Limb (tissue), 2 donors: ENCODE results near the gene TTC22.

Source experiments
- DNase-seq, 2 donors: peaks; one replicate each; pipeline ENCODE4 v3.0.0-alpha.2; 2016; ENCODE audit errors: extremely low spot score in 2 of 2

Gene TTC22

DNA sequence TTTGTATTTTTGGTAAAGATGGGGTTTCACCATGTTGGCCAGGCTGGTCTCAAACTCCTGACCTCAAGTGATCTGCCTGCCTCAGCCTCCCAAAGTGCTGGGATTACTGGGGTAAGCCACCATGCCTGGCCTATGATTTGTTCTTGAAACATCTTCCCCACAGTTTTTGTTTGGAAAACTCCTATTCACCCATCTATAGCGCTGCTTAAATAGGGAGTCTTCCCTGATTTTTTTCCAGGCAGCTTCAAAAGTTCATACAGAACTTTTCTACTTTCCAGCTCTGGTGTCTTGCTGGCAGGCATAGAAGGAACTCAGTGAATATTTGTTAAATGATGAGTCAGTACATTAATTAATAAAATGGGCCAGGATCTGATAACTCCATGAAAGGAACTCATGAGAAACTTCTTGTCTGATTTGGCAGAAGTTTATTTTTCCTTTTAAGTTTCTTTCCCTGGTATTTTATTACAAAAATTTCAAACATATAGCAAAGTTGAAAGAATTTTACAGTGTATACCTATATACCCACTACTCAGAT lies 33.0 kb upstream of the TTC22 start:
- DNase-seq: no peak

DNA sequence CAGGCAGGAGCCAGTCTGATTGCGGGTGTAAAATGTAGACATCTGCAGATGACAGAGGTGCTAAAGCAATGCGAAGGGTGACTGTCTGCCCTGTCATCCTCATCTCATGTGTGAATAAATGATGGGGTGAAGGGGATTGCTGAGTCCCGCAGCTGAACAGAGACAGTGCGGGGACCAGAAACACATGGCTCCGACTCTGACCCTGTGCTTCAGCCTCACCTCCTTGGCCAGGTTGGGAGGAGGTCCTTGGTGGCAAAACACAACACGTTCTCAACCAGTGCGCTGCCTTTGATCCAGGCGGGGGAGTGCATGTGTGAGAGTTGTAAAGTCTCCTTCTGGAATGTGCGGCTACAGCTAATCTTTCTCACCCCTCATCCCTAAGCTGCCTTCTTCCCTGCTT lies 32.0 kb upstream of the TTC22 start:
- DNase-seq: no peak

DNA sequence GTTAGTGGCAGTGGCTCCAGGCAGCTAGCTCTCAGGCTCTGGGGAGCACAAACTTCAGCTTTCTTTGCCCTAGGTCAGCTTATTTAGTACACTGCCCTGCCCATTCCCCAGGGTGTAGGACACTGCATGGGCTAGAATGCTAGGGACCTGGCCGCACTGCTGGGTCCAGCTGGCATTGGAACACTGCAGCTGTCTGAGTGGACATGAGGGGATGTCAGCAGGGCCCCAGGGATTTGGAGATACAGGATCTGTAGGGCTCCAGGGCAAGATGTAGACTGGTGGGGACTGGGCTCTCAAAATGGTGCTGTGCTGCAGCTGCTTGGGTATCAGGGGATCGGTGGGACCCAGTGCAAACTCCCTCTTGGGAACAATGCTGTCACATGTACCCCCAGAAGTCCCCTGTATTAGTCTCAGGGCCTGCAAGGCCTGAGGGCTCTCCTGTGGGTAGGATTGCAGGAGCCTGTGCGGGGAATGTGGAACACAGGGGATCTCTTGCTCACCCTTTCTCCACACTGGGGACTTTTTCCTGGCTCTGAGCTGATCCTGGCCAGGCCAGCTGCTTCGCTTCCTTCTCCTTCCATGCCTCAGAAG lies 25.2 kb upstream of the TTC22 start:
- no peak for DNase-seq

DNA sequence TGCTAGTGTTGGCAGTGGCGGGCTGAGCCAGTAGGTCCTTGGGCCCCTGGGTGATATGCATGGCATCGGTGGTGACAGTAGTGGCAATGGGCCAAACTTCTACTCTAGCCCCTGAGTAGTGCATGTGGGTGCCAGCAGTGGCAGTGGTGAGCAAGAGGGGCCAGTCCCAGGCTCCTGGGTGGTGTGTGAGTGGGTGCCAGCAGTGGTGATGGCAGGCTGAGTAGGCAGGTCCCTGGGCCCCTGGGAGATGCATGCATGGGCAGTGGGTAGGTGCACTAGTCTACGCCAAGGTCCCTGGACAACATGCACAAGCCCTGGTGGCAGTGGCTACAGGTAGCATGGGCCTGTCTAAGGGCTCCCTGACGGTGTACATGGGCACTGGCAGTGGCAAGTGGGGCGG lies 24.6 kb upstream of the TTC22 start:
- DNase-seq: no peak

DNA sequence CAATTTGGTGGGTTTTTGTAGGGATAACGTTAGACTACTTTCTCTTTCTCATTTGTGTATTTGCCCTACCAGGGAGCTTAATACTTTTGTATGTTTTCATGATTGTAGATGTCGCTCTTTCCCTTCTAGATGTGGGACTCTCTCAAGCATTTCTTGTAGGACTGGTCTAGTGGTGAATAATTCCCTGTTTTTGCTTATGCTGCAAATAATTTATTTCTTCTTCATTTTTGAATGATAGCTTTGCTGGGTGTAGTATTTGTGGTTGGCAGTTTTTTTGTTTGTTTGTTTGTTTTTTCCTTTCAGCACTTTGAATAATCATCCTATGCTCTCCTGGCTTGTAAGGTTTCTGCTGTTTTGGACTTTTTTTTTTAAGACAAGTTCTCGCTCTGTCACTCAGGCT lies 22.5 kb upstream of the TTC22 start:
- no peak for DNase-seq

DNA sequence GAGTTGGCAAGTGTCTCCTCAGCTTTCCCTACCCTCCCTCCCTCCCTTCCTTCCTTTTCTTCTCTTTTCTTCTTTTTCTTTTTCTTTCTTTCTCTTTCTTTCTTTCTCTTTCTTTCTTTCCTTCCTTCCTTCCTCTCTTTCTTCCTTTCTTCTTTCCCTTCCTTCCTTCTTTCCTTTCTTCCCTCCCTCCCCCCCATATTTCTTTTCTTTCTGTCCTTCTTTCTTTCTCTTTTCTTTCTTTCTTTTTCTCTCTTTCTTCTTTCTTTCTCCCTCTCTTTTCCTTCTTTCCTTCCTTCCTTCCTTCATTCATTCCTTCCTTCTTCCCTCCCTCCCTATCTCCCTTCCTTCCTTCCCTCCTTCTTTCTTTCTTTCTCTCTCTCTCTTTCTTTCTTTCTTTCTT lies 18.6 kb upstream of the TTC22 start:
- no peak for DNase-seq

DNA sequence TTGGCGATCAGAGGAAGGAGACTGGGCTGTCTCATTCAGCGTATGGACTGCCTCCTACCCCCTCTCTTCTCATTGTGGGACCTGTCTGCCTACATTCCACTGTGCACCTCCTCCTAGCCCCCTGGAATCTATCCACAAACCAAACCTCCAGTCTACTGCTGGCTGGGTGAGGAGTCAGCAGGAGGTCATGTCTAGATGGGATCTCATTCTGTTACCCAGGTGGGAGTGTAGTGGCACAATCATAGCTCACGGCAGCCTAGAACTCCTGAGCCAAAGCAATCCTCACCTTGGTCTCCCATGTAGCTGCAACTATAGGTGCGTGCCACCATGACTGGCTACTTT lies 18.0 kb upstream of the TTC22 start:
- no peak for DNase-seq

DNA sequence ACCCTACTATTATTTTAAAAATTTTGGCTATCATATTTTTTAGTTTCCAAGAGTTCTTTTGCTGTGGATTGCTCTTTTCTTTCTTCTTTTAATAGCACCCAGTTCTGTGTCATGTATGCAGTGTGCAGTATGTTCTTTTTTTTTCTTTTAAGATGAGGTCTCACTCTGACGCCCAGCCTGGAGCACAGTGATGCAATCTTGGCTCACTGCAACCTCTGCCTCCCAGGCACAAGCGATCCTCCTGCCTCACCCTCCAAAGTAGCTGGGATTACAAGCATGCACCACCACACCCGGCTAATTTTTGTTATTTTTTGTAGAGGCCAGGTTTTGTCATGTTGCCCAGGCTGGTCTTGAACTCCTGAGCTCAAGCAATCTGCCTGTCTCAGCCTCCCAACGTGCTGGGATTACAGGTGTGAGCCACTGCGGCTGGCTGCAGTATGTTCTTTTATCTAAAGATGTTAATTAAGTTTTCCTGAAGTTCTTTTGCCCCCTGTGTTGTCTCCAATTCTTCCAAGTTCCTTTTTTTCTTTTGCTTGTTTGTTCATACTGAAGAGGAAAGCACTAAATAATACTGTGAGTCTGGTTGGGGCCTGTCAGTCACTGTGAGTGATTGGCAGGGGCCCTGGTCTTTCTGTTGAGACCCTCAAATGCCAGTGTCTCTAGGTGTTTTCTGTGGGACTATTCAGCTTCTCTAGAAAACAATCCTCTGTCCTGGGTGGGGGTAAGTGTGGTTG lies 17.5 kb upstream of the TTC22 start:
- DNase-seq: no peak

DNA sequence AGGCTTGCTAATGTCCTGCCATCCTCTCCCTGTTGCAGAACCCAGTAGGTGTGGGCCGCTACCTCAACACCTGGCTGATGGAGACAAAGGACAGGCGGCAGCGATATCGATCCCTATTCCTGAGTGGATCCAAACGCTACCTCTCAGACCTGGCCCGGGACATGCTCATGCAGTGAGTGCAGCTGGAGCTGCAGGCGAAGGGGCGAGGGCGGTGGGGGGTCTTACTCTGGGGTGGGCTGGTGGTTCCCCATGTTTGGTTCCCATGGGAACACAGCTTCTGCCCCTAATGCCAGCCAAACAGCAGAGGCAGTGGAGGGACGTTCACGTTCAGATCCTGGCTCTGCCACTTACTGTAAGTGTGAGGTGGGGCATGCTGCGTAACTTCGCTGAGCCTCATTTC lies 15.8 kb upstream of the TTC22 start:
- DNase-seq: no peak

DNA sequence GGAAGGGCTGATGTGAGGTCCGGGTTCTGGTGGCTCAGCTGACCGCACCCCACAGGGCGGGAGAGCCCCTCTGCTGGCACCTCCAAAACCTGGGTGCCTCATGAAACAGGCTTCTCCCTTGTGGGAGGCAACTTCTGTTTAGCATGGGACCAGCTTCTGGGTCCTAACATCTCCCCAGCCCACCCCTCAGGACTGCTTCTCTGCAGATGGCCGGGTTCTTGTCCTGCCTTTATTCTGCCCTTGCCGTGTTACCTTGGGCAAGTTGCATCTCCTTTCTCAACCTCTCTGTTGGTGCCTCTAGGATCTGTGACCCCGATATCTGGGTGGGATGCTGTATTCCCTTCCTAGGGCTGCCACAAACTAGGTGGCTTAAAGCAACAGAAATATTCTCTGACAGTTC lies 15.0 kb upstream of the TTC22 start:
- DNase-seq: no peak

DNA sequence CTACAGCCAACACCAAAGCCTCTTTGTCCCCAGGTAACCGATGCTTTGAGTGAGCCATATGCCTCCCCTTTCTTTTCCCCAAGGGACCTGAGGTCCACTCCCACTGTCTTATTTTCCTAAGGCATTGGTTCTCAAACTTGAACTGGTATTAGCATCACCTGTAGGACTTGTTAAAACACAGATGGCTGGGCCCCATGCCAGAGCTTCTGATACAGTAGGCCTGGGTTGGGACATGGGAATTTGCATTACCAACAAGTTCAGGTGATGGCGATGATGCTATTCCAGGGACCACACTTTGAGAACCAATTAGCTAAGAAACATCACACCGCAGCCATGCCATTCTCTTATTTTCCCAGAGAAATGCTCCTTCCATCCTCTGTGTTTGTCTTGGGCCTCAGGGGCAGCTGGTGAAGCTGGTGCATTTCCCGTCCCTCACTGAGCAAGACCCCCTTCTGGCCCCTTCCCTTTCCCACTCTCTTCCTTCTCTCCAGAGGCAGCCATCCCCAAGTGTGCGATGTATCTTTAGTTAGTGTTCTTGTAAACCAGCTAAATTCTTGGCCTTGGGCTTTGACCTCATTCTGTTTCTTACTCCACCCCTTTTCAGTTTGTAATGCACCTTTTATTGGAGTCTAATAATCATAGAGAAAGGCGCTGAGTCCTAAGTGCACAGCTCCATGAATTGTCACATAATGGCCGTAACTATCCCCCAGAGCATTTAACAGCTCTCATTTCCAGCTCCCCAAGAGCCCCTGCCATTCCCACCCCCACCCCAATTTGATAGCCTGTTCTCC lies 14.2 kb upstream of the TTC22 start:
- DNase-seq: no peak

DNA sequence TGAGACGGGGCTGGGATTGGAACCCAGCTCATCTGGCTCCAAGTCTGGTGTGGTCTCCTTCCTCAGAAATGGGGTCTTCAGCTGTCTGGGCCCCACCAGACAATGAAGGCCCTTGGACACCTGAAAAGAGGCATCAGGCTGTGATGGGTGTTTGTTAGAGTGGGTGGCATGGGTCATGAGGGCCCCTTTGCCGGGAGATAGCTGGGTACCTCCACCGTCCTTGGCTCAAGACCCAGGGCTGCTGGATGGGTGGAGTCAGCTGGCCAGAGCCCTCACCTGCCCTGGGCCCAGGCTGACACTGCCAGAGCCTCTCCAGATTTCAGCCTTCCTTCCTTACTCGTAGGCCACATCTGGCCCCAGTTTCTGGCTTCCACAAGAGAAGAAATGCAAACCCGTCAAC lies 13.4 kb upstream of the TTC22 start:
- DNase-seq: no peak

DNA sequence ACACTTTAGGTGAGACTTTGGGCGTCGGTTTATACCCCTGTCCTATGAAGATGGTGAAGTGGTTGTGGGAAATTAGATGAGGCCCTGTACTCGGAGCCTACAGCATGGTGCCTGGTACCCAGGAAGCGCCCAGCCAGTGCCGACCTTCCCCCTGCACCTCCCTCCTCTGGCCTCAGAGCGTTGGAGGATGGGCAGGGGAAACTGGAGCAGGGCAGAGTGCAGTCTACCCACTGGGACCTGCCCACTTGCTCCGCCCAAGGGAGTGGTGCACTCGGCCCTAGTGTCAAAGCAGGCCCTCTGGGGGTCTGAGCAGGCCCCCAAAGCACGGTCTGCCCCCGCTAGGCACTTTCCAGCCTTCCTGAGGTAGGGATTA lies 13.0 kb upstream of the TTC22 start:
- DNase-seq: no peak

DNA sequence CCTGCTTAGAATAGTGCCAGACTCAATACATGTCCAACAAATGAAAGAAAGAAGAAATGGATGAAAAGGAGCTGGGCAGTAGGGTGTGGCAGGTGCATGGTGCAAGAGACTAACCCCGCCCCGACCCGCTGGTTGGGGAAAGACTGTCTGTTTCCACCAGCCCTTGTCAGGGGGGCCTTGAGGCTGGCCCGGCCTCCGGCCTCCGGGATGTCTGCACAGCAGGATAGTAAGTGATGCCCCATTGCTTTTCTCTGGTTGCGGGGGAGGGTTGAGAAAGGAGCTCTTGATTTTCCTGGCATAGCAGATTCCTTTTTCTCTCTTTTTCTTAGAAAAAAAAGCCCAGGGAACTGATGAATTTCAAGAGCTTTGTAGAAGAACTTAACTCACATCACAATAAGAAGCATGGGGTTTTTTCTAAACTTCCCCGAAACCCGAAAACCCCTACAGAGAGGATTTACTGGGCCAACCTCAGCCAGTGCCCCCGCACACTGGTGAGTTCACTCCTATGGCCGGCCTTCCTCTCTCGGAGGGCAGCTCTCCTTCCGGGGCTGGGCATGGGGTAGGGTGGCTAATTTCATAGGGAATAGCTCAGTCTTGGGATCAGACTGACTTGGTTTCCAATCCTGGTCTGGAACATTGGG lies 12.5 kb upstream of the TTC22 start:
- no peak for DNase-seq

DNA sequence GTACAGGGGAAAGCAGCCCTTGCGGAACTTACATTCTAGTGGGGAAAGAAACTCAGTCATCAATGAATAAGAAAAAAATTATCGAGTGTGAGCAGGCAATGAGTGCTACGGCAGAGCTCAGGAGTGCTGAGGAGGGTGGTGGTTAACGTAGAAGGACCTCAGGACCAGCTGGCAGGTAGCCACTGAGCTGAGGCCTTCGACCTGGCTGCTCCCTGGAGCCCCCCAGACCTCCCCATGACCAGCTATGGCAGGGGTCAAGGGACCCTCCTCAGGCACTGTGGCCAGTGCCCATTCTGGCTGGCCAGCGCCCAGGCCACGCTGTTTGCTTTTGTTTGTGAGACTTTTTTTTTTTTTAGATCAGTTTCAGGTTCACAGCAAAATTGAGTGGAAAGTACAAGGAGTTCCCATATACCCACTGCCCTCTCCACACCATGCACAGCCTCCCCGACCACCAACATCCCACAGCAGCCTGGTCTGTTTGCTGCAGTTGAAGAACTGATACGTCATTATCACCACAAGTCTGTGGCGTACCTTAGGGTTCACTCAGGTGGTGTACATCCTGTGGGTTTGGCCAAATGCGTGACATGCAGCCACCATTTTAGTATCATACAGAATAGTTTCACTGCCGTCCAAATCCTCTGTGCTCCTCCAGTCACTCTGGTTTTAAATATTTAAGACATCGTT lies 11.8 kb upstream of the TTC22 start:
- no peak for DNase-seq

DNA sequence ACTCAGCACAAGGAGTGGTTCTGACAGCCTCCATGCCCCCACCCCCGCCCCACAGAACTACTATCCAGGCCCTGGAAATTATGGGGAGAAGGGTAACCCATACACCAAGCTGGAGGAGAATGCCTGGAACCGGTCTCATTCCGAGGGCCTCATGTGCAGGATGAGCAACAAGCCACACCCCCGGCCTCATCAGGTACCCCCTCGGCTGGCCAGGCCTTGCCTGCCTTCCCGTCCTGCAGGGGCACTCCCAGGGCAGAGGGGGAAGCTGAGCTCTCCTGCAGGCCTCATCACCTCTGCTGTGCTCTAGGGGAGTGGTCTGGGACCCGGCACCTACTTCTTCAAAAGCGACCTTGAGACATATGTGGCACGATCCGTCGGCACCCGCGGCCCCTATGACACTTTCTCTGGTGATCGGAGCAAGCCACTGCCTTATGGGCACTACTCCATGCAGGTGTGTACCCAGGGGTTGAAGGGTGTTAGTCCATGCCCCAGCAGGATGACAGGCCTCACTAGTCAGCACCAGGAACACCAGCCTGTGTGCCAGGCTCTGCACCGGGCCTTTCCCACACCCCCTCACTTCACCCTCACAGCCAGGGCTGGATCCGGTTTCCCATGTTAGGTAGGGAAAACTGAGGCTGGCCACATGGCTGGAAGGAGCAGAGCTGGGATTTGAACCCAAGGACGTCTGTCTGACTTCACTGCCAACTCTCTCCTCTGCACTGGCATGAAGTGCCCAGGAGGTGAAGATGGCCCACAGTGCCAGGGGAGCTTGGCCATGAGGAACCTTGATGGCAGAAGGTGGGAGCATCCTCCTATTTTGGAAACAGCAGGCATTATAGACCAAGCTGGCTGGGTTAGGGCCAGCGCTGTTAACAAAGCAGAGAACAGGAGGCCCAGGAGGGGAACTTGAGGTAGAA lies 10.9 kb upstream of the TTC22 start:
- peak in 1 of 2 donors; percentile 14 for DNase-seq

DNA sequence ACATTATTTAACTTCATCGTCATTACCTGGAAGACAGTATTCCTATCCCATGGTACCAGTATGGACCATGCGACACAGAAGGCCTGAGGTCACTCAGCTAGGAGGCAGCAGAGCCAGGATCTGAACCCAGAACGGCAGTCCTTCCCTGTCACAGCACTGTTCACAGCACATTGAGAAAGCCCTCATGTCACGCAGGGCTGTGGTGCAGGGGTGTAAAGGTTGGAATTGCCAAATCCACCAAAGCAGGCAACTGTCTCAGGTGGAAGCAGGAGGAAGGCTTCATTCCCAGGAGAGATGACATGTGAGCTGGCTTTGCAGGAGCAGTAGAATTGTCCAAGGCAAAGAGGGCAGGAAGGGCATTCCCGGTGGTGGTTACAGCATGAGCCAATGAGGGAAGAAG lies 9.9 kb upstream of the TTC22 start:
- DNase-seq: peak in 1 of 2 donors; percentile 19

DNA sequence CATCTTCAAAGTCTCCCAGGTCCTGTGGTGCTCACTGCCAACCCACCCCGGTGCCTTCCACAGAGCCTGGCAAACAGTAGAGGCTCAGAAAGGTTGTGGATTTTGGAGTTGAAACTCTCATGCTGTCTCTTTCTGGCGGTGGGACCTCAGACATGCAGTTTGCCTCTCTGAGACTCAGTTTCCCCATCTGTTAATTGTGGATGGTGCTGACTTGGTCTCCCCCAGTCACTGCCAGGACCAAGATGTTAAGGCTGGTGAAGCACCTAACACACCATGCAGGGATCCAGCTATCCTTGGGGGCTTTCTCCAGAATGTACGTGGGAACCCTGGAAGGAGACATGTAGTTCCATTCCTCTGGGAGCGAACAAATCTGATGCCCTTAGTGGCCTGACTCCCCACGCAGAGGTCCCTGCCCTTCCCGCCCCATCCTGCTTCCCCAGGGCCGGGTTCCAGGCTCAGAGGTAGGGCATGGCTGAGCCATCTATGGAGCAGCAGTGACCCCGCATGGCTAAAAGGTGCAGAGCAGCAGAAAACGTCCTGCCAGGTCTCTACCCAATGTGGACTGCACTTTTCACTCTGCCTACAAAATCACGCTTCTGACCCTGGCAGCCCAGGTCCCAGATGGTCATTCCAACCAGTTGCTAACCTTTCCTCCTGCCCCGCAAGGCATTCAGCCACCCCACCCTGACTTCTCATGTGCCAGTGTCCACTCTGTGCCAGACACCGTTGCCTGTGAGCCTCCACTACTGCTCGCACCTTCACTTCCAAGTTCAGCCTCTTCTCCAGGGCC lies 9.2 kb upstream of the TTC22 start:
- peak; percentile 66 to 87 for DNase-seq

DNA sequence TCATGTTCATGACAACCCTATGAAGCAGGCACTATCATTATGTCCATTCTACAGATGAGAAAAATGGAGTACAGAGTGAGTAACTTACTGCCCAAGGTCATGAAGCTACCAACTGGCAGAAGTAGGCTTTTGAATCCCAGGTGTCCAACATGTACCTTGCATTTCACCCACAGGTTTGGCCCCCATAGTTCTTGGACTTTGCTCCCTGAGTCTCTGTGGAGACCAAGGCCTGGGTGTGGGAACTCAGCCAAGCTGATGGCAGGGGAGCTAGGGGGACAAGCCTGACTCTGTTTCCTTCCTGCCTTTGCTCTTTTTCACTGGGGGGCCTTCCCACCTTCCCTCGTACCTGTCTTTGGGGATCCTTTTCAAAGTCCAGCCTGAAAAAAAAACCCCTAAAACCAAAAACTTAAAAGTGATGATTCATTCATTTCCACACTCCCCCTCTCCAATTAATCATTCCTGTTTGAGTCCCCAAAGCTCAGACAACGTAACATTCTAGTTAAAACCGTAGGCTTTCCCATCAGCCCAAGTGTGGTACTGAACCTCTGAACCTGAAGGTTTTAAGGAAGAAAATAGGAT lies 8.5 kb upstream of the TTC22 start:
- DNase-seq: no peak
